ENCODE results near the gene PURA. TPM values are rescaled to one million over a fixed set of nuclear protein-coding genes. Genes with fewer than 3 reads are reported as not detected.

PURA gene
- total RNA-seq, 1 experiment from 2014 or later = 3.6 TPM

GRCh38 chr5:140106101-140106500, 7.8 kb upstream of the PURA start:
- H3T11ph ChIP-seq (ENCODE audit: low read length) = no peak overlapping the region
- Mint-ChIP-seq H3K36me3 (ENCODE audit: insufficient read depth in 1 of 3, low read depth in 3 of 3) (no peaks in the 10 kb centered on the region), H3K4me3 (peak overlapping the region in 1 of 2 experiments; percentile 93; a peak in 2 of 5 replicates), H3K4me1 (peaks cover 23 to 24% of the 10 kb centered on the region in 2 experiments), H3K27me3 (ENCODE audit: low read depth) (peaks cover 83% of the 10 kb centered on the region), H3K9me3 (no peaks in the 10 kb centered on the region; a peak in 1 of 5 replicates), H3K27ac (no peak overlapping the region)
- H4K20me1 ChIP-seq (ENCODE audit: control insufficient read depth, insufficient read depth, insufficient read length) = no peaks in the 10 kb centered on the region
- H2BK15ac ChIP-seq (ENCODE audit: low read depth, low read length) = no peak overlapping the region
- H3K14ac ChIP-seq (ENCODE audit: insufficient read depth, low read length) = no peak overlapping the region
- no peak overlapping the region for H4K8ac ChIP-seq (replicated peaks; ENCODE audit: insufficient read length, low read depth, low read length)
- H3K27ac ChIP-seq (ENCODE audit: insufficient read length, low read depth, low read length) = no peak overlapping the region
- H3K23me2 ChIP-seq (ENCODE audit: insufficient read length, low read depth, low read length, poor library complexity, severe bottlenecking) = peaks cover 19% of the 10 kb centered on the region
- no peak for TF ChIP-seq CTCF (conservative IDR thresholded peaks at IDR 0.05)
- no peak overlapping the region for H3K4ac ChIP-seq (ENCODE audit: low read depth, low read length)
- no peaks in the 10 kb centered on the region for H3K9me3 ChIP-seq (ENCODE audit: control insufficient read depth, low read depth, low read length)
- no peak overlapping the region for H2BK120ac ChIP-seq (ENCODE audit: low read depth, low read length, poor library complexity, severe bottlenecking)
- no peak overlapping the region for H2BK5ac ChIP-seq (ENCODE audit: insufficient read length, low read length)
- H2AK5ac ChIP-seq (ENCODE audit: insufficient read length, low read length) = no peak overlapping the region
- no peak overlapping the region for H3K23ac ChIP-seq (ENCODE audit: insufficient read length, low read depth, low read length)
- H3K18ac ChIP-seq (ENCODE audit: insufficient read length, low read depth, low read length) = no peak overlapping the region
- H2AFZ ChIP-seq (ENCODE audit: low read length) = no peak overlapping the region
- H3K4me1 ChIP-seq (ENCODE audit: insufficient read depth, low read length) = no peaks in the 10 kb centered on the region
- H3K9ac ChIP-seq (ENCODE audit: extremely low read depth, insufficient read length, low read length) = no peak overlapping the region
- H4K91ac ChIP-seq (ENCODE audit: insufficient read length, low read depth, low read length) = no peak overlapping the region
- H3K4me2 ChIP-seq (ENCODE audit: insufficient read depth, insufficient read length, low read length) = no peak overlapping the region
- no peaks in the 10 kb centered on the region for H3K79me2 ChIP-seq (ENCODE audit: insufficient read depth, low read length)
- peaks cover 29% of the 10 kb centered on the region; the same call in 1 of the 2 replicates for H3K27me3 ChIP-seq (ENCODE audit: insufficient read depth, low read length)
- no peaks in the 10 kb centered on the region for H3K79me1 ChIP-seq (ENCODE audit: insufficient read depth, low read depth, low read length, poor library complexity, severe bottlenecking)
- H4K5ac ChIP-seq (ENCODE audit: insufficient read length, low read depth, low read length) = no peak overlapping the region
- no peak overlapping the region for H3K56ac ChIP-seq (ENCODE audit: insufficient read length, low read depth, low read length)
- no peak for DNase-seq
- no peak overlapping the region for H2BK20ac ChIP-seq (ENCODE audit: low read depth, low read length, poor library complexity, severe bottlenecking)
- H2BK12ac ChIP-seq (ENCODE audit: insufficient read length, low read depth, low read length) = no peak overlapping the region
- no CpG with 5 or more reads among the region's 5 CpGs for WGBS (ENCODE audit: extremely low coverage, insufficient read length, low lambda C conversion rate)
